Measurements from ENCODE around the gene ZNF230.

Gene ZNF230

DNA sequence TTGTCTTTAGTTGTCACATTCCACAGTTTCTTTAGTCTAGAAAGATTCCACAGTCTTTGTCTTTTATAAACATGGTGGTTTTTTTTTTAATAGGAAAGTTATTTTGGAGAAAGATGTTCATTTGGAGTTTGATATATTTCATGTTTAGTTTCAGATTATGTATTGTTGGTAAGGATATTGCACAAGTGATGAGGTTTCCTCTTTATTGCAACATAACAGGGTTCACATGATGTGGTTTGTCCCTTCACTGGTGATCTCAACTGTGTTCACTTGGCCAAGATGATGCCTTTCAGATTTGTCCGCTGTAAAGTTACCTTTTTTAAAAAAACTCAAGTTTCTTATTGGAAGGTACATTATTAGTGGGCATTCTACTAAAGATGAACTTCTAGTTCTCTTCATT, 3.2 kb downstream of the ZNF230 start:
- no peak overlapping the region for H3K4me3 ChIP-seq (ENCODE audit: low read length)
- no peaks in the 10 kb centered on the region for H3K27me3 ChIP-seq (ENCODE audit: low read depth, low read length)
- peaks cover 53% of the 10 kb centered on the region for H3K36me3 ChIP-seq (replicated peaks; ENCODE audit: low read depth, low read length)
- peaks cover 11% of the 10 kb centered on the region for H3K4me1 ChIP-seq (ENCODE audit: low read length)
- TF ChIP-seq EZH2phosphoT487 (IDR thresholded peaks at IDR 0.05; ENCODE audit: low read depth) = no peak
- TF ChIP-seq, protein P1, sequence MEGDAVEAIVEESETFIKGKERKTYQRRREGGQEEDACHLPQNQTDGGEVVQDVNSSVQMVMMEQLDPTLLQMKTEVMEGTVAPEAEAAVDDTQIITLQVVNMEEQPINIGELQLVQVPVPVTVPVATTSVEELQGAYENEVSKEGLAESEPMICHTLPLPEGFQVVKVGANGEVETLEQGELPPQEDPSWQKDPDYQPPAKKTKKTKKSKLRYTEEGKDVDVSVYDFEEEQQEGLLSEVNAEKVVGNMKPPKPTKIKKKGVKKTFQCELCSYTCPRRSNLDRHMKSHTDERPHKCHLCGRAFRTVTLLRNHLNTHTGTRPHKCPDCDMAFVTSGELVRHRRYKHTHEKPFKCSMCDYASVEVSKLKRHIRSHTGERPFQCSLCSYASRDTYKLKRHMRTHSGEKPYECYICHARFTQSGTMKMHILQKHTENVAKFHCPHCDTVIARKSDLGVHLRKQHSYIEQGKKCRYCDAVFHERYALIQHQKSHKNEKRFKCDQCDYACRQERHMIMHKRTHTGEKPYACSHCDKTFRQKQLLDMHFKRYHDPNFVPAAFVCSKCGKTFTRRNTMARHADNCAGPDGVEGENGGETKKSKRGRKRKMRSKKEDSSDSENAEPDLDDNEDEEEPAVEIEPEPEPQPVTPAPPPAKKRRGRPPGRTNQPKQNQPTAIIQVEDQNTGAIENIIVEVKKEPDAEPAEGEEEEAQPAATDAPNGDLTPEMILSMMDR (IDR thresholded peaks at IDR 0.05; ENCODE audit: low read depth, low read length) = no peak
- H3K9ac ChIP-seq (ENCODE audit: low read length) = no peak overlapping the region
- peaks cover 30% of the 10 kb centered on the region for H3K9me3 ChIP-seq (ENCODE audit: insufficient read depth, low read length)
- H2AFZ ChIP-seq (ENCODE audit: low read depth, low read length) = no peak overlapping the region
- H3K27ac ChIP-seq (ENCODE audit: low read length) = no peak overlapping the region
- H4K20me1 ChIP-seq (ENCODE audit: insufficient read depth, low read length) = no peaks in the 10 kb centered on the region
- peaks cover 13% of the 10 kb centered on the region for H3K79me2 ChIP-seq (ENCODE audit: low read length)
- H3K4me2 ChIP-seq (ENCODE audit: low read length) = no peak overlapping the region

DNA sequence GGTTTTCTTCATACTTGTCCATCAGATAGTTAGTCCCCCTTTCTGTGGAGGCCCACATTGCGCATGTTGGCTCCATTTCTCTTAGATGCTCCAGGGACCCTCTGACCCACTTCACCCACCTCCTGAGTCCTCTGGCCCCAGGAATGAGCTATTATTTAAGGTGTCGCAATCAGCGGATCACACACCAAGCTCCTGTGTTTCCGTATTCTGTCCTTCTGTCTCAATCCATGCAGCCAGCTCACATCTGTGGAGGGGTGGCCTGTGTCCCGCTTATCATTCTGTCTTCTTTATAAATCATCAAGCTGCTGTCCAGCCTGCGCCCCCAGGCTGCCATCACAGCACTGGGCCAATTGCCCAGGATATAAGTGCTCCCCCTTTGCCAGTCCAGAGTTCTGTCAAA, 4.7 kb downstream of the ZNF230 start:
- H3K9me3 ChIP-seq (ENCODE audit: insufficient read depth, low read length) = peaks cover 41% of the 10 kb centered on the region
- H3K36me3 ChIP-seq (replicated peaks; ENCODE audit: low read depth, low read length) = peaks cover 68% of the 10 kb centered on the region
- H4K20me1 ChIP-seq (ENCODE audit: insufficient read depth, low read length) = no peaks in the 10 kb centered on the region
- TF ChIP-seq, protein P1 (IDR thresholded peaks at IDR 0.05; ENCODE audit: low read depth, low read length) = no peak
- TF ChIP-seq EZH2phosphoT487 (IDR thresholded peaks at IDR 0.05; ENCODE audit: low read depth) = no peak
- H3K4me1 ChIP-seq (ENCODE audit: low read length) = peaks cover 6% of the 10 kb centered on the region
- no peak overlapping the region for H3K27ac ChIP-seq (ENCODE audit: low read length)
- no peak overlapping the region for H2AFZ ChIP-seq (ENCODE audit: low read depth, low read length)
- peaks cover 13% of the 10 kb centered on the region for H3K79me2 ChIP-seq (ENCODE audit: low read length)
- H3K4me2 ChIP-seq (ENCODE audit: low read length) = no peak overlapping the region
- H3K4me3 ChIP-seq (ENCODE audit: low read length) = no peak overlapping the region
- H3K9ac ChIP-seq (ENCODE audit: low read length) = no peak overlapping the region
- no peaks in the 10 kb centered on the region for H3K27me3 ChIP-seq (ENCODE audit: low read depth, low read length)

DNA sequence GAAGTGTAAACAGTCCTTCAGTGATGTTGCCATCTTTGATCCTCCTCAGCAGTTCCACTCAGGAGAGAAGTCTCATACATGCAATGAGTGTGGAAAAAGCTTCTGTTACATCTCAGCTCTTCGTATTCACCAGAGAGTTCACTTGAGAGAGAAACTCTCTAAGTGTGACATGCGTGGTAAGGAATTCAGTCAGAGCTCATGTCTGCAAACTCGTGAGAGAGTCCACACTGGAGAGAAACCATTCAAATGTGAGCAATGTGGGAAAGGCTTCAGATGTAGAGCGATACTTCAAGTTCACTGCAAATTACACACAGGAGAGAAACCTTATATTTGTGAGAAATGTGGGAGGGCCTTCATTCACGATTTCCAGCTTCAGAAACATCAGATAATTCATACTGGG, 7.7 kb downstream of the ZNF230 start:
- no peaks in the 10 kb centered on the region for H3K79me2 ChIP-seq (ENCODE audit: low read length)
- H3K9ac ChIP-seq (ENCODE audit: low read length) = no peak overlapping the region
- no peak overlapping the region for H3K4me2 ChIP-seq (ENCODE audit: low read length)
- no peak overlapping the region for H3K27ac ChIP-seq (ENCODE audit: low read length)
- H3K27me3 ChIP-seq (ENCODE audit: low read depth, low read length) = no peaks in the 10 kb centered on the region
- H3K4me1 ChIP-seq (ENCODE audit: low read length) = no peaks in the 10 kb centered on the region
- peaks cover 50% of the 10 kb centered on the region for H3K9me3 ChIP-seq (ENCODE audit: insufficient read depth, low read length)
- TF ChIP-seq, protein P1 (IDR thresholded peaks at IDR 0.05; ENCODE audit: low read depth, low read length) = no peak
- no peak for TF ChIP-seq EZH2phosphoT487 (IDR thresholded peaks at IDR 0.05; ENCODE audit: low read depth)
- H4K20me1 ChIP-seq (ENCODE audit: insufficient read depth, low read length) = no peaks in the 10 kb centered on the region
- peaks cover 85% of the 10 kb centered on the region for H3K36me3 ChIP-seq (replicated peaks; ENCODE audit: low read depth, low read length)
- H3K4me3 ChIP-seq (ENCODE audit: low read length) = no peak overlapping the region
- H2AFZ ChIP-seq (ENCODE audit: low read depth, low read length) = no peak overlapping the region

DNA sequence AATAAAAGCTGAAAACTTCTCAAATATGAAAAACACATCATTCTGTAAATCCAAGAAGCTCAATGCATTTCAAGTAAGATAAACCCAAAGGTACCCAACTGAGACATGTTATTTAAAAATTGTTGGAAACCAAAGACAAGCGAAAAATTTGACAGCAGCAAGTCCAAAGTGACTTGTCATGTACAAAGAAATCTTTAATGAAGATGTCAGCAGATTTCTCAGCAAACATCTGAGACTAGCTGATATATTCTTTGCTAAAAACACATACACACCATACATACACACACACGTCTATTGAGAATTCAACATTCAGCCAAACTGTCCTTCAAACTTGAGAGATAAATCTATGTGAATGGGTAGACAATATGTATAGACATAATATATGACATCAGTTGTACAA, 16.7 kb downstream of the ZNF230 start:
- no peak for TF ChIP-seq EZH2phosphoT487 (IDR thresholded peaks at IDR 0.05; ENCODE audit: low read depth)
- TF ChIP-seq, protein P1 (IDR thresholded peaks at IDR 0.05; ENCODE audit: low read depth, low read length) = no peak
- no peak overlapping the region for H3K4me3 ChIP-seq (ENCODE audit: low read length)
- H3K79me2 ChIP-seq (ENCODE audit: low read length) = no peaks in the 10 kb centered on the region
- no peaks in the 10 kb centered on the region for H4K20me1 ChIP-seq (ENCODE audit: insufficient read depth, low read length)
- no peak overlapping the region for H3K27ac ChIP-seq (ENCODE audit: low read length)
- H2AFZ ChIP-seq (ENCODE audit: low read depth, low read length) = no peak overlapping the region
- H3K4me1 ChIP-seq (ENCODE audit: low read length) = no peaks in the 10 kb centered on the region
- no peak overlapping the region for H3K9ac ChIP-seq (ENCODE audit: low read length)
- no peaks in the 10 kb centered on the region for H3K9me3 ChIP-seq (ENCODE audit: insufficient read depth, low read length)
- H3K36me3 ChIP-seq (replicated peaks; ENCODE audit: low read depth, low read length) = no peaks in the 10 kb centered on the region
- H3K27me3 ChIP-seq (ENCODE audit: low read depth, low read length) = no peaks in the 10 kb centered on the region
- H3K4me2 ChIP-seq (ENCODE audit: low read length) = no peak overlapping the region
